SK-N-MC (cell line): ENCODE data around the gene ACCSL.

Experiments used
- EZH2 ChIP-seq: fragments of 200-600 bp; sonication (generic); IDR thresholded peaks from one replicate; pipeline ENCODE4 v1.6.1; 2017; ENCODE audit warnings: antibody characterized with exemption
- FOXP2 ChIP-seq: optimal IDR thresholded peaks from 2 replicates; pipeline ENCODE3; 2011; ENCODE audit warnings: mild to moderate bottlenecking, moderate library complexity; ENCODE audit not compliant: insufficient read depth; ENCODE audit errors: extremely low read length, control extremely low read depth
- POLR2AphosphoS5 ChIP-seq: IDR thresholded peaks from 2 replicates; pipeline ENCODE4 v1.6.1; 2012; ENCODE audit warnings: mild to moderate bottlenecking, low read depth, low read length, borderline replicate concordance

GRCh38 chr11:44067266-44067665 lies 19.5 kb downstream of the ACCSL start:
- no peak for TF ChIP-seq POLR2AphosphoS5
- no peak for TF ChIP-seq EZH2
- no peak for TF ChIP-seq FOXP2
